H9 (cell line): ENCODE data around the gene SWI5. TPM values are rescaled to one million over a fixed set of nuclear protein-coding genes. Genes with fewer than 3 reads are reported as not detected.

Source experiments
- DNase-seq: peaks from one replicate; pipeline ENCODE4 v3.0.0-alpha.2; 2017
- H2AFZ ChIP-seq: one replicate; pipeline ENCODE4 v1.6.1; 2013; ENCODE audit warnings: mild to moderate bottlenecking, low read length, control low read depth, moderate library complexity
- H2AK5ac ChIP-seq: 2 replicates; pipeline ENCODE4 v1.6.1; 2013; ENCODE audit warnings: low read length, control low read depth, mixed read lengths; ENCODE audit not compliant: insufficient read length
- H2BK120ac ChIP-seq: one replicate; pipeline ENCODE4 v1.6.1; 2013; ENCODE audit warnings: low read depth, mild to moderate bottlenecking, low read length, control low read depth, inconsistent platforms; ENCODE audit not compliant: poor library complexity, severe bottlenecking
- H2BK12ac ChIP-seq: 2 replicates; pipeline ENCODE4 v1.6.1; 2013; ENCODE audit warnings: low read length, control low read depth, mixed read lengths, low read depth; ENCODE audit not compliant: insufficient read length
- H2BK15ac ChIP-seq: 2 replicates; pipeline ENCODE4 v1.6.1; 2013; ENCODE audit warnings: low read depth, low read length, control low read depth
- H2BK20ac ChIP-seq: one replicate; pipeline ENCODE4 v1.6.1; 2013; ENCODE audit warnings: low read depth, mild to moderate bottlenecking, low read length, control low read depth, inconsistent platforms; ENCODE audit not compliant: poor library complexity, severe bottlenecking
- H2BK5ac ChIP-seq: 2 replicates; pipeline ENCODE4 v1.6.1; 2013; ENCODE audit warnings: low read length, control low read depth, mixed read lengths; ENCODE audit not compliant: insufficient read length
- H3K14ac ChIP-seq: 2 replicates; pipeline ENCODE4 v1.6.1; 2013; ENCODE audit warnings: low read length, control low read depth; ENCODE audit not compliant: insufficient read depth
- H3K18ac ChIP-seq: 2 replicates; pipeline ENCODE4 v1.6.1; 2013; ENCODE audit warnings: low read depth, mild to moderate bottlenecking, mixed read lengths, low read length, control low read depth; ENCODE audit not compliant: insufficient read length
- H3K23ac ChIP-seq: 2 replicates; pipeline ENCODE4 v1.6.1; 2013; ENCODE audit warnings: low read length, control low read depth, mixed read lengths, low read depth; ENCODE audit not compliant: insufficient read length
- H3K23me2 ChIP-seq: 2 replicates; pipeline ENCODE4 v1.6.1; 2013; ENCODE audit warnings: low read depth, mild to moderate bottlenecking, mixed read lengths, low read length, control low read depth; ENCODE audit not compliant: insufficient read length, poor library complexity, severe bottlenecking
- H3K27ac ChIP-seq: 2 replicates; pipeline ENCODE4 v1.5.1; 2013; ENCODE audit warnings: low read length, control low read depth, mixed read lengths, low read depth; ENCODE audit not compliant: insufficient read length
- H3K27me3 ChIP-seq: 2 replicates; pipeline ENCODE4 v1.6.1; 2013; ENCODE audit warnings: low read length, control low read depth, inconsistent platforms; ENCODE audit not compliant: insufficient read depth
- H3K4ac ChIP-seq: 2 replicates; pipeline ENCODE4 v1.6.1; 2013; ENCODE audit warnings: low read depth, mild to moderate bottlenecking, control low read depth, inconsistent platforms, low read length, moderate library complexity
- H3K4me1 ChIP-seq: 2 replicates; pipeline ENCODE4 v1.6.1; 2013; ENCODE audit warnings: low read length, control low read depth, inconsistent platforms; ENCODE audit not compliant: insufficient read depth
- H3K4me2 ChIP-seq: 2 replicates; pipeline ENCODE4 v1.6.1; 2013; ENCODE audit warnings: low read length, control low read depth, mixed read lengths; ENCODE audit not compliant: insufficient read length, insufficient read depth
- H3K56ac ChIP-seq: 2 replicates; pipeline ENCODE4 v1.6.1; 2013; ENCODE audit warnings: low read depth, mild to moderate bottlenecking, mixed read lengths, low read length, control low read depth; ENCODE audit not compliant: insufficient read length
- H3K79me1 ChIP-seq: 2 replicates; pipeline ENCODE4 v1.6.1; 2013; ENCODE audit warnings: low read depth, mild to moderate bottlenecking, moderate library complexity, low read length, control low read depth, inconsistent platforms; ENCODE audit not compliant: insufficient read depth, poor library complexity, severe bottlenecking
- H3K79me2 ChIP-seq: 2 replicates; pipeline ENCODE4 v1.6.1; 2013; ENCODE audit warnings: low read length, control low read depth, inconsistent platforms; ENCODE audit not compliant: insufficient read depth
- H3K9ac ChIP-seq: 2 replicates; pipeline ENCODE4 v1.6.1; 2013; ENCODE audit warnings: low read length, control low read depth, mixed read lengths; ENCODE audit not compliant: insufficient read length; ENCODE audit errors: extremely low read depth
- H3K9me3 ChIP-seq: one replicate; pipeline ENCODE4 v1.6.1; 2013; ENCODE audit warnings: low read depth, low read length, inconsistent platforms; ENCODE audit not compliant: control insufficient read depth
- H3T11ph ChIP-seq: one replicate; pipeline ENCODE4 v1.6.1; 2013; ENCODE audit warnings: mild to moderate bottlenecking, low read length, control low read depth, inconsistent platforms
- H4K20me1 ChIP-seq: one replicate; pipeline ENCODE4 v1.6.1; 2013; ENCODE audit not compliant: control insufficient read depth, insufficient read length, insufficient read depth
- H4K5ac ChIP-seq: 2 replicates; pipeline ENCODE4 v1.6.1; 2013; ENCODE audit warnings: low read depth, mild to moderate bottlenecking, mixed read lengths, low read length, control low read depth; ENCODE audit not compliant: insufficient read length
- H4K8ac ChIP-seq: replicated peaks from 2 replicates; pipeline ENCODE4 v1.6.1; 2013; ENCODE audit warnings: low read length, control low read depth, mixed read lengths, low read depth; ENCODE audit not compliant: insufficient read length
- H4K91ac ChIP-seq: 2 replicates; pipeline ENCODE4 v1.6.1; 2013; ENCODE audit warnings: low read depth, mild to moderate bottlenecking, moderate library complexity, mixed read lengths, low read length, control low read depth; ENCODE audit not compliant: insufficient read length
- H3K27ac Mint-ChIP-seq, 3 experiments: 2 replicates in 2 of 3; 3 replicates in 1 of 3; pipeline ENCODE4 v1.8.0; 2020 to 2021; ENCODE audit warnings: mixed read lengths in 3 of 3, mild to moderate bottlenecking in 1 of 3, moderate library complexity in 1 of 3
- H3K27me3 Mint-ChIP-seq: 2 replicates; pipeline ENCODE4 v1.8.0; 2021; ENCODE audit warnings: low read depth, mild to moderate bottlenecking, moderate library complexity, mixed read lengths
- H3K36me3 Mint-ChIP-seq, 3 experiments: 2 replicates in 2 of 3; 3 replicates in 1 of 3; pipeline ENCODE4 v1.8.0; 2020 to 2021; ENCODE audit warnings: low read depth in 3 of 3, mixed read lengths in 3 of 3; ENCODE audit not compliant: insufficient read depth in 1 of 3
- H3K4me1 Mint-ChIP-seq, 2 experiments: 2 replicates each; pipeline ENCODE4 v1.8.0; 2020; ENCODE audit warnings: mixed read lengths in 2 of 2
- H3K4me3 Mint-ChIP-seq, 2 experiments: 2 replicates in 1 of 2; 3 replicates in 1 of 2; pipeline ENCODE4 v1.8.0; 2020 to 2021; ENCODE audit warnings: mild to moderate bottlenecking in 2 of 2, mixed read lengths in 2 of 2, moderate library complexity in 1 of 2
- H3K9me3 Mint-ChIP-seq, 2 experiments: 2 replicates in 1 of 2; 3 replicates in 1 of 2; pipeline ENCODE4 v1.8.0; 2020; ENCODE audit warnings: mild to moderate bottlenecking in 2 of 2, mixed read lengths in 2 of 2, moderate library complexity in 1 of 2
- CTCF ChIP-seq: fragments of 200-600 bp; sonication (generic); conservative IDR thresholded peaks from 3 replicates; pipeline ENCODE4 v1.8.0; 2021; ENCODE audit warnings: antibody characterized with exemption, mild to moderate bottlenecking
- WGBS: extraction: QIAGEN DNeasy Blood & Tissue Kit; methylation state at CpG from one replicate; pipeline ENCODE4 v1.1.7; 2013; ENCODE audit warnings: missing lambda C conversion rate, low lambda C conversion rate, mixed read lengths; ENCODE audit not compliant: insufficient read length; ENCODE audit errors: extremely low coverage; 5-methylcytosine and 5-hydroxymethylcytosine counted together
- total RNA-seq: library from RNA; stranded (reverse); gene quantifications from 2 replicates; pipeline ENCODE4 v1.2.1, GENCODE V29; 2021

The SWI5 gene
- total RNA-seq, 1 experiment from 2014 or later: 25.6 TPM

- Histone ChIP-seq H3K9ac (no peak overlapping the region), H3K14ac (no peak overlapping the region; the same call in 1 of the 2 replicates), H2BK20ac (no peak overlapping the region), H3T11ph (no peak overlapping the region), H2AK5ac (no peak overlapping the region), H3K18ac (no peak overlapping the region), H3K9me3 (no peaks in the 10 kb centered on the region), H2BK15ac (no peak overlapping the region), H3K27me3 (no peaks in the 10 kb centered on the region), H3K4me1 (no peaks in the 10 kb centered on the region), H2AFZ (no peak overlapping the region), H4K91ac (no peak overlapping the region), H4K20me1 (no peaks in the 10 kb centered on the region), H2BK5ac (no peak overlapping the region), H4K5ac (no peak overlapping the region), H3K79me1 (no peaks in the 10 kb centered on the region), H3K79me2 (no peaks in the 10 kb centered on the region), H3K4ac (no peak overlapping the region), H3K23me2 (no peaks in the 10 kb centered on the region), H2BK120ac (no peak overlapping the region), H3K23ac (no peak overlapping the region), H4K8ac (no peak overlapping the region), H3K4me2 (no peak overlapping the region), H3K56ac (no peak overlapping the region), H3K27ac (no peak overlapping the region), H2BK12ac (no peak overlapping the region)
- no peak overlapping the region for H3K4me3 Mint-ChIP-seq
- peaks cover under 1 to 17% (median 7%) of the 10 kb centered on the region in 3 experiments; a peak in 6 of 7 replicates for H3K36me3 Mint-ChIP-seq
- WGBS: no CpG with 5 or more reads among the region's 22 CpGs
- H3K4me1 Mint-ChIP-seq: no peaks in the 10 kb centered on the region
- peak overlapping the region in 1 of 3 experiments; percentile 67; a peak in 1 of 7 replicates for H3K27ac Mint-ChIP-seq
- no peak for TF ChIP-seq CTCF
- no peaks in the 10 kb centered on the region for H3K27me3 Mint-ChIP-seq
- no peaks in the 10 kb centered on the region for H3K9me3 Mint-ChIP-seq
- DNase-seq: no peak
Observed at GRCh38 chr9:128232528-128233428, 43.3 kb upstream of the SWI5 start.
